Esophagus muscularis mucosa (tissue), 3 donors: Measurements from ENCODE around the gene TTC7B.

ENCODE experiments used
- CTCF ChIP-seq, 3 experiments: fragments of 200-600 bp in 2 of 3; fragments of 450-650 bp in 1 of 3; sonication (generic) in 2 of 3; IDR thresholded peaks; one replicate each; pipeline ENCODE4 v1.5.1; 2017 to 2019; ENCODE audit warnings: antibody characterized with exemption in 3 of 3, mild to moderate bottlenecking in 2 of 3, moderate library complexity in 1 of 3
- POLR2A ChIP-seq: fragments of 450-650 bp; IDR thresholded peaks from one replicate; pipeline ENCODE4 v1.6.1; 2017; ENCODE audit warnings: antibody characterized with exemption, moderate library complexity, mild to moderate bottlenecking, low read depth
- POLR2AphosphoS5 ChIP-seq, 2 donors: sonication (generic); formaldehyde crosslinking; IDR thresholded peaks; one replicate each; pipeline ENCODE4 v1.6.1; 2017; ENCODE audit warnings: antibody characterized with exemption in 2 of 2

- TF ChIP-seq CTCF (IDR thresholded peaks at IDR 0.05) (no peak), POLR2A (no peak), POLR2AphosphoS5 (IDR thresholded peaks at IDR 0.05) (no peak)
Measured at GRCh38 chr14:90807060-90807459, 9.2 kb downstream of the TTC7B start.
